Glomerular visceral epithelial cell (primary cell): ENCODE data around the gene OS9.
"Not testable (repeated sequence)": the region's sequence is repeated elsewhere in the genome, so short reads cannot be mapped to it uniquely, and the experiment has no call there.

Source experiments
- DNase-seq: peaks from one replicate; pipeline ENCODE4 v3.0.0-alpha.2; 2016; ENCODE audit errors: extremely low spot score

The OS9 gene

DNA sequence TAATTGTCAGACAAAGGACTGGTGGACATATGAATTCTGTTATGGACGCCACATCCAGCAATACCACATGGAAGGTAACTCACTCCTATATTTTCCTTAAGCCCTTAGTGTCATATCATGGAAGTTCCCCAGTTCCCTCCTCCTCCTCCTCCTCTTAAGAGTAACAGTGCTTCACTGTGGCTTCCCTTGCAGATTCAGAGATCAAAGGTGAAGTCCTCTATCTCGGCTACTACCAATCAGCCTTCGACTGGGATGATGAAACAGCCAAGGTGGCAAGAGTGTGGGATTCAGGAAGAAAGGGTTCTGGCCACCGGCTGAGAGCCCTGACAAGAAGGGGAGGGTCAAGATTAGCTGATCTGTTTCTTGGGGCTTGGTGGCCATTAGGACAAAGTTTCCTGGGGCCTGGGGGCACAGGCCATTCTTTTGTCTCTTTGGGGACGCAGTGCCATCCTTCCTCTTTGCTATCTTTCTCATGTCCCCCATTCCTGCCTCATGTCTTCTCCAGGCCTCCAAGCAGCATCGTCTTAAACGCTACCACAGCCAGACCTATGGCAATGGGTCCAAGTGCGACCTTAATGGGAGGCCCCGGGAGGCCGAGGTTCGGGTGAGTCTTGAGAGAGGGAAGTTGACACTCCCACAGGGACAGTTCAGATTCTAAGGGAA is 2.0 kb downstream of the OS9 start:
- DNase-seq, result no peak

DNA sequence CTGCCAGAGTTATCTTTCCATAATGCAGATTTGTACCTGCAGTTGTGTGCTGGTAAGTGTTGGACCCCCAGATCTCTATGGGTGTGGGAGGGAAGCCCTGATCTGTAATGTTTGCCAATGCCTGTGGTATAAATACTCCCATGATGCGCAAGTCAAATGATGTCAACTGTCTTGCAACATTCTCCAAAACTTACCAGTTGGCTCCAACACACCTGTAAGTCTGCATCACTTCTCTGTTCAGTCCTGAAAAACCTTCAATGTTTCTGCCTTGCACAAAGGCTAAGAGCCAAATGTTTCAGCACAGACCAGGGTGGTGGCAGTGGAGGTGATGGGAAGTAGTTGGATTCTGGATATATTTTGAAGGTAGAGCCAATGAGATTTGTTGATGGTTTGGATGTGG is 3.1 kb downstream of the OS9 start:
- DNase-seq, result no peak

DNA sequence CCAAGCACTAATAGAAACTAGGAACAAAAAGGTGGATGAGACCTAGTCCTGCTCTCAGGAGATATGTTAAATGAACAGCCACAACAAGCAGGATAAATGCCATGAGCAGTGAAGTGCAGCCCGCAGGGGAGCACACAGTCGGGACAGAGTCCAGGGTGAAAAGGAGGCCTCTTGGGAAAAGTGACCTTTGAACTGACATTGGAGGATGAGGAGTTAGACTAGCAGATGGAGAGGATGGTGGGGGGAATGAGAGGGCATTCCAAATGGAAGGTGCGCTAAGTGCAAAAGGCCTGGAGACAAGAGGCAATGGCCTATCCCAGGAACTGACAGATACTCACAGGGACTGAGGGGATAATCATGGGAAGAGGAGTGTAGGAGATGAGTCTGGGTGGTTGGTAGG is 4.5 kb downstream of the OS9 start:
- DNase-seq, result no peak

DNA sequence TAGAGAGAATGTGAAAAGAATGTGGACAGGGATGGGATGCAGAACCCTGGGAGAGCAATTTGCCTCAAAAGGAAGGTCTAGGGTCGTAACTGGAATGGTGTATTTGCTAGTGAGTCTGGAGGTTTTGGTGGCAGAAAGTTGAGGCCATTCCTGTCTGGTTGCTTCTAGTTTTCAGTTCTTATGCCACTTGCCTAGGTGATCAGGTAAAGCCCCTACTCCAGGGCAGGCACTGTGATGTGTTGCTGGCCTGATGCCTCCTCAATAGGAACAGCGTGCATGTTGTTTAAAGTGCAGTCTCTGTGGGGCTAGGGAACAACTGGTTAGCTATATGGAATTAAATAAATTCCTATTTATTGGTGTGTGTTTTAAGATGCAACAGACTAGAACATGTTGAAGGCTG is 6.4 kb downstream of the OS9 start:
- DNase-seq, result no peak

DNA sequence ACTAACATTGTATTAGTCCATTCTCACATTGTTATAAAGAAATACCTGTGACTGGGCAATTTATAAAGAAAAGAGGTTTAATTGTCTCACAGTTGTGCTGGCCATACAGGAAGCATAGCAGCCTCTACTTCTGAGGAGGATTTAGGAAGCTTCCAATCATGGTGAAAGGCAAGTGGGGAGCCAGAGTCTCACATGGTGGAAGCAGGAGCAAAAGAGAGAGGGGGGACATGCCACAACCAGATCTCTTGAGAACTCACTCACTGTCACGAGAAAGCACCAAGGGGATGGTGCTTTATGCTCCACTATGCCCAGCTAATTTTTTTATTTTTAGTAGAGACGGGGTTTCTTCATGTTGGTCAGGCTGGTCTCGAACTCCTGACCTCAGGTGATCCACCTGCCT is 13.3 kb downstream of the OS9 start:
- no peak for DNase-seq

DNA sequence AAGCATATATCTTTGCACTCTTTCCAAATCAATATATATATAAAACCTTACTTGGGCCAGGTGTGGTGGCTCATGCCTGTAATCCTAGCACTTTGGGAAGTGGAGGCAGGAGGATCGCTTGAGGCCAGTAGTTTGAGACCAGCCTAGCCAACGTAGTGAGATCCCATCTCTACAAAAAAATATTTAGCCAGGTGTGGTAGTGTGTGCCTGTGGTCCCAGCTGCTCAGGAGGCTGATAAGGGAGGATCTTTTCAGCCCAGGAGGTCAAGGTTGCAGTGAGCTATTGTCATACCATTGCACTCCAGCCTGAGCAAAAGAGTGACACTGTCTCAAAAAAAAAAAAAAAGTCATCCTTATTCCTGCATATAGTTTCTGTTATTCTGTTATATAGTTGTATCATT is 14.4 kb downstream of the OS9 start:
- no peak for DNase-seq

DNA sequence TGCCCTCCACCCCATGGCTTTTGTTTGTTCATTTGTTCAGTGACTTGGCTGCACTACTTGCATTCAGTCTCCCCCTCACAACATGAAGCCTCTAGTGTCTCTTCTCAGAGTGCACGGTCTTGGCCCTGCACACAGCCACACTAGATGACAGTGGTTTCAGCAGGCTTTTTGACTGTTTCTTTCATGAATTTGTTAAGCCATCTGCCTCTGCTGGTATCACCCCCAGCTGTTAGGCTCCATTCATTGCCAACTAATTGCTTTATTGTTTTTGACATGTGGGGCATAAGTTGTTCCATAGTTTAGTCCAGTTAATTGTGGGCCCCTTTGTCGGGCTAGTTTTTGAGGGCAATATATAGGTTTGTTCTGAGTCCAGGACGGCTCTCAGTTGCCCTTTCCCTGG is 18.8 kb downstream of the OS9 start:
- no peak for DNase-seq

DNA sequence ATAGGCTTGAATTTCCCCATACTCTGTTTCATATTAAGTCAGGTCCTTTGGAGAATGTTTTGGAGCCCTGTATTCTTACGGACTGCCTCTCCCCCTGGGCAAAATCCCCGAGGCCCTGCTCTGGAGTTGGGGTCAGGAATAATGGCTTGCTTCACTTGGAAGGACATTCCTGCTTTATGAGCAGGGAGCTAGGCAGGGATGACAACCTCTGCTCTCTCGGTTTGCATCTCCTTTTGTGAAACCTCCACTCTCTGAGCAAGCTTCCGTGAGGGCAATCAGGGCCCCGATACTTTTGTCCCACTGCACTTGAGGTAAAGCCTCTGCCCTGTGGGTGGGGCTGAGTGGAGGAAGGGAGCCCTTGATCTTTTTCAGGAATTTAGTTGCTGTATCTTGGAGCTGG is 19.3 kb downstream of the OS9 start:
- no peak for DNase-seq

DNA sequence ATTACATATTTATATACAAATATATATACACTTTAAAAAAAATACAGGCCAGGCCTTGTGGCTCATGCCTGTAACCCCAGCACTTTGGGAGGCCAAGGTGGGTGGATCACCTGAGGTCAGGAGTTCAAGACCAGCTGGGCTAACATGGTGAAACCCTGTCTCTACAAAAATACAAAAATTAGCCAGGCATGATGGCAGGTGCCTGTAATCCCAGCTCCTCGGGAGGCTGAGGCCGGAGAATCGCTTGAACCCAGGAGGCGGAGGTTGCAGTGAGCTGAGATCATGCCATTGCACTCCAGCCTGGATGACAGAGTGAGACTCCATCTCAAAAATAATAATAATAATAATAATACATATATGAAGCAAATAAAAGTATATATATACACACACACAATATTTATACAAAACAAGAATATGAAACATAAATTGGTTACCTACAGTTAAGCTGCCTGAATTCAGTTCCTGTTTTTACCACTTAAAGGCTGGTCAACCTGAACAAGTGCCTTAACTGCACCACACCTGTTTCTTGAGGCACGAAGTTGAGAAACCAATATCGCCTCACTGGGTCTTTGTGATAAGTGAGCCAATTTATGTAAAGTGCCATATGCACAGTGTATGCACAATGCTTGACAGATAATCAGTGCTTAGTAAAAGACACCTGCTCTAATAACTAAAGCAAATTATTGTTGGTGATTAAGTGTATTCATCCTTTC is 21.3 kb downstream of the OS9 start:
- DNase-seq, result not testable (repeated sequence)

DNA sequence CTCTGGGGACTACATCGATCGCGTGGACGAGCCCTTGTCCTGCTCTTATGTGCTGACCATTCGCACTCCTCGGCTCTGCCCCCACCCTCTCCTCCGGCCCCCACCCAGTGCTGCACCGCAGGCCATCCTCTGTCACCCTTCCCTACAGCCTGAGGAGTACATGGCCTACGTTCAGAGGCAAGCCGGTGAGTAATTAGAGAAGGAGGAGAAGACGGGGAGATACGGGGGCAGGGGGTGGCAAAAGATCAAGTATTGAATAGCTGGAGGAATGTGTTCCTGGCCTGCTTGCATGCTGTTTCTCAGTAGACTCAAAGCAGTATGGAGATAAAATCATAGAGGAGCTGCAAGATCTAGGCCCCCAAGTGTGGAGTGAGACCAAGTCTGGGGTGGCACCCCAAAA is 21.9 kb downstream of the OS9 start:
- DNase-seq, result no peak

DNA sequence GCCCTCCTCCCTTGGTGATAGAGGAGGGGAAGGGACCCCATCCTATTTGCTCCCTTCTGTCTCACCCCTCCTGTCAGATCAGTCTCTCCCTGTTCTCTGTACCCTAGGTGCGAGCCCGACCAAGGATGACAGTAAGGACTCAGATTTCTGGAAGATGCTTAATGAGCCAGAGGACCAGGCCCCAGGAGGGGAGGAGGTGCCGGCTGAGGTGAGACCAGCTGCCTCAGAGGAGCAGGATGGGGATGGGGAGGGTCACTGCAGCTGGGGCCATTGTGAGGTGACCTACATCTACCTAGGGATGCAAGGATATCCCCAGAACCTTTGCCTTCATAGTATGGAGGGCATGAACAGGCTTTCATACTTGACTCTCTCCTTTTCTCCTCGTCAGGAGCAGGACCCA is 22.4 kb downstream of the OS9 start:
- no peak for DNase-seq

DNA sequence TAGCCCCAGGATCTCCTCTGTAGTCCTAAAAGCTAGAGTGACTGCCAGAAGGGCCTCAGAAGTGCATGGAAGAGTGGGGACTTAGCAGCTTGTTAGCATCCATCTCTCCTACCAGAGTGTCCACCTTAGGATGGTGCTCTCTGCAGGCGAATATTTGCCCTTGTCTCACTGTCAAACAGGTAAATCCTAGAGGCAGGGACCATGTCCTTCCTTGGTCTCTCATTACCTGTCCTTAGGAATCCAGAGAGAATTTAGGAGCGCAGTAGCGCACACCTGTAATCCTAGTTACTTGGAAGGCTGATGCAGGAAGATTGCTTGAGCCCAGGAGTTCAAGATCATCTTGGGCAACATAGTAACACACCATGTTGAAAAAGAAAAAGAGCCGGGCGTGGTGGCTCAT is 23.2 kb downstream of the OS9 start:
- no peak for DNase-seq

DNA sequence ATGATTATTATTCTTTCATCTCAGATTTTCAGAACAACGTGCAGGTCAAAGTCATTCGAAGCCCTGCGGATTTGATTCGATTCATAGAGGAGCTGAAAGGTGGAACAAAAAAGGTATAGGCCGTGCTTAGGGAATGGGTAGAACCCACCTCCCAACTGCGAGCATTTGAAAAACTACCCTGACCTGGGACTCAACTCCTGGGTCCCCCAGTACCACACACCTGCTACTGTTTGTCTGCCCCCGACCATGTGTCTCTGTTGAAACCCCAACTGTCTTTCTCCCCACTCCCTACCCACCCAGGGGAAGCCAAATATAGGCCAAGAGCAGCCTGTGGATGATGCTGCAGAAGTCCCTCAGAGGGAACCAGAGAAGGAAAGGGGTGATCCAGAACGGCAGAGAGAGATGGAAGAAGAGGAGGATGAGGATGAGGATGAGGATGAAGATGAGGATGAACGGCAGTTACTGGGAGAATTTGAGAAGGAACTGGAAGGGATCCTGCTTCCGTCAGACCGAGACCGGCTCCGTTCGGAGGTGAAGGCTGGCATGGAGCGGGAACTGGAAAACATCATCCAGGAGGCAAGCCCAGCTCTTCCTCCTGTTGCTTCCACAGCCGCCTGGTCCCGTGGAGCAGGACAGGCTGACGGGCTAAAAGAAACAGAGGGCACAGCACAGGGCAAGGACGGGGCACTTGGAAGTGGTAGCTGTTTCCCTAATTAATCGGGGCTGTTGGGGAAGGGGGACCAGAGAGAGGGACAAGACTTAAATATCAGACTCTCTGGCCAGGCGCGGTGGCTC is 24.1 kb downstream of the OS9 start:
- no peak for DNase-seq

DNA sequence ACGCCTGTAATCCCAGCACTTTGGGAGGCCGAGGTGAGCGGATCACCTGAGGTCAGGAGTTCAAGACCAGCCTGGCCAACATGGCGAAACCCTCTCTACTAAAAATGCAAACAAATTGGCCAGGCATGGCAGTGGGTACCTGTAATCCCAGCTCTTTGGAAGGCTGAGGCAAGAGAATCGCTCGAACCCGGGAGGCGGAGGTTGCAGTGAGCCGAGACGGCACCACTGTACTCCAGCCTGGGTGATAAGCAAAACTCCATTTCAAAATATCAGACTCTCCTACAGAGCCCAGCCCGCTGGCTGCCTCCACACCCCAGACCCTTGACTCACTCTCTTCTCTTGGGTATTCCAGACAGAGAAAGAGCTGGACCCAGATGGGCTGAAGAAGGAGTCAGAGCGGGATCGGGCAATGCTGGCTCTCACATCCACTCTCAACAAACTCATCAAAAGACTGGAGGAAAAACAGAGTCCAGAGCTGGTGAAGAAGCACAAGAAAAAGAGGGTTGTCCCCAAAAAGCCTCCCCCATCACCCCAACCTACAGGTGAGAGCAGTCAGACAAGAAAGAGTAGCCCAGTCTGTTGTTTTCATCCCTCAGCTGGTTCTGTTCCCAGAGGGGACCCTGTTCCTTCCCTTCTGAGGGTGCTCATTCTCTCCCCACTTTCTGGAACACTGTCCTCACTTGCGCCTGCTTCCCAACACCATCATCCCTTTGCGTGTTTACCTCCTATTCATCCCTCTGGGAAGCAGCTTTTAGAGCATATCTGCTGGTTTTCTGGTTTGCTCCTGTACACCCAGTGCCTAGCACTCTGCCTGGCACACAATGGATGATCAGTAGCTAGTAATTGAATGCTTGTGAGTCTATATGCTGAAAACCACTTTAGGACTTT is 25.0 kb downstream of the OS9 start:
- DNase-seq, result no peak

DNA sequence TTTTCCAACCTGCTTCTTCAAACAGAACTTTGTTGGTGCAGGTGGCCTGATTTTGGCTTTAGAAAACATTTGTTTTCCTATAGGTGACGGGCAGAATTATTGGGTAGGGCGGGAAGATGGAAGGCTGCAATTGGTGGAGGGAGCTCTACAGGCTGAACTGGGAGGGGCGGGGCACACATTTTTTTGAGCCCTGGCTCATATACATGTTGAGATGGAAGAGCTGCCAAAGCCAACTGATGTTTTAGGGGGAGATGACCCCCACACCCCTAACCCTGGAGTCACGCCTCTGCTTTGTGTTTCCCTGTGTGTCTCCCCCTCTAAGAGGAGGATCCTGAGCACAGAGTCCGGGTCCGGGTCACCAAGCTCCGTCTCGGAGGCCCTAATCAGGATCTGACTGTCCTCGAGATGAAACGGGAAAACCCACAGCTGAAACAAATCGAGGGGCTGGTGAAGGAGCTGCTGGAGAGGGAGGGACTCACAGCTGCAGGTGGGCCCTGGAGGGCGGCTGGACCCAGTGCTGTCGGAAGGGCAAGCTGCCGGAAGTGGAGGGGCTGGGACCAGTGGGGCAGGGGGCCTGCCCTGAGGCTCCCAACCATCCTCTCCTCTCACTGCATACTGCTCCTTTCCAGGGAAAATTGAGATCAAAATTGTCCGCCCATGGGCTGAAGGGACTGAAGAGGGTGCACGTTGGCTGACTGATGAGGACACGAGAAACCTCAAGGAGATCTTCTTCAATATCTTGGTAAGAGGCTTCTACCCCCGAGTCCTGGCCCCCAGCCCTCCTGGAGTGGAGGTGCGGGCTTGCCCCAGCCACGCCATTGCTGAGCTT is 26.1 kb downstream of the OS9 start:
- no peak for DNase-seq

DNA sequence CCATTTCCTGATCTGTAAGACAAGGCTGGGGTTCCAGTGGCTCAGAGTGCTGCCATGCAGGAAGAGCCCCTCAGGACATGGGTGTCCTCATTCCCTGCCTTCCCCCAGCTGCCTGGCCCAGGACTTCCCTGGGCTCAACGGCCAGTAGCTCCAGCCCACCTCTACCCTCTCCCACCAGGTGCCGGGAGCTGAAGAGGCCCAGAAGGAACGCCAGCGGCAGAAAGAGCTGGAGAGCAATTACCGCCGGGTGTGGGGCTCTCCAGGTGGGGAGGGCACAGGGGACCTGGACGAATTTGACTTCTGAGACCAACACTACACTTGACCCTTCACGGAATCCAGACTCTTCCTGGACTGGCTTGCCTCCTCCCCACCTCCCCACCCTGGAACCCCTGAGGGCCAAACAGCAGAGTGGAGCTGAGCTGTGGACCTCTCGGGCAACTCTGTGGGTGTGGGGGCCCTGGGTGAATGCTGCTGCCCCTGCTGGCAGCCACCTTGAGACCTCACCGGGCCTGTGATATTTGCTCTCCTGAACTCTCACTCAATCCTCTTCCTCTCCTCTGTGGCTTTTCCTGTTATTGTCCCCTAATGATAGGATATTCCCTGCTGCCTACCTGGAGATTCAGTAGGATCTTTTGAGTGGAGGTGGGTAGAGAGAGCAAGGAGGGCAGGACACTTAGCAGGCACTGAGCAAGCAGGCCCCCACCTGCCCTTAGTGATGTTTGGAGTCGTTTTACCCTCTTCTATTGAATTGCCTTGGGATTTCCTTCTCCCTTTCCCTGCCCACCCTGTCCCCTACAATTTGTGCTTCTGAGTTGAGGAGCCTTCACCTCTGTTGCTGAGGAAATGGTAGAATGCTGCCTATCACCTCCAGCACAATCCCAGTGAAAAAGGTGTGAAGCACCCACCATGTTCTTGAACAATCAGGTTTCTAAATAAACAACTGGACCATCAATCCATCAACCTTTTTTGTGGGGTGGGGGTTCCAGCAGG is 27.0 kb downstream of the OS9 start:
- DNase-seq, result no peak

DNA sequence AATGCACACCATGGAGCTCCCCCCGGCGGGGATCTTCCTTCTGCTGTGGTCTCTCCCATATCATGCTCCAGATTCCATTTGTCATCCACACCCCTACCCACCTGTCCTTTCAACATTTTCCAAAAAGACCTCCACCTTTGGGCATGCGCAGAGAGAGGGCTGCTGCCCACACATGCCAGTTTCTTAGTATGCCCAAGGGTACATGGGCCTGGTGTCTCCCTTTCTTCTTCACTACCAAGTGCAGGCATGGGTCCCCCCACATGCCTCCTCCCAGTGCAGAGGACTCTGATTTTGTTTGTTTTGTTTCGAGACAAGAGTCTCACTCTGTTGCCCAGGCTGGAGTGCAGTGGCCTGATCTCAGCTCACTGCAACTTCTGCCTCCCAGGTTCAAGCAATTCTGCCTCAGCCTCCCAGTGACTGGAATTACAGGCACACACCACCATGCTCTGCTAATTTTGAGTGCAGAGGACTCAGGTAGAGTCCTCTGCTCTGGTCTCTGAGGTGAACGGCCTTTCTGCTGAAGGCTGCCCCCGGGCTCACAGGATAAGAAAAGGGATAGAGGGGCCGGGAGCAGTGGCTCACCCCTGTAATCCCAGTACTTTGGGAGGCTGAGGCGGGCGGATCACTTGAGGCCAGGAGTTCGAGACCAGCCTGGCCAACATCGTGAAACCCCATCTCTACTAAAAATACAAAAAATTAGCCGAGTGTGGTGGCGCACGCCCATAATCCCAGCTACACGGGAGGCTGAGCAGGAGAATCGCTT is 28.1 kb downstream of the OS9 start:
- not testable (repeated sequence) for DNase-seq

DNA sequence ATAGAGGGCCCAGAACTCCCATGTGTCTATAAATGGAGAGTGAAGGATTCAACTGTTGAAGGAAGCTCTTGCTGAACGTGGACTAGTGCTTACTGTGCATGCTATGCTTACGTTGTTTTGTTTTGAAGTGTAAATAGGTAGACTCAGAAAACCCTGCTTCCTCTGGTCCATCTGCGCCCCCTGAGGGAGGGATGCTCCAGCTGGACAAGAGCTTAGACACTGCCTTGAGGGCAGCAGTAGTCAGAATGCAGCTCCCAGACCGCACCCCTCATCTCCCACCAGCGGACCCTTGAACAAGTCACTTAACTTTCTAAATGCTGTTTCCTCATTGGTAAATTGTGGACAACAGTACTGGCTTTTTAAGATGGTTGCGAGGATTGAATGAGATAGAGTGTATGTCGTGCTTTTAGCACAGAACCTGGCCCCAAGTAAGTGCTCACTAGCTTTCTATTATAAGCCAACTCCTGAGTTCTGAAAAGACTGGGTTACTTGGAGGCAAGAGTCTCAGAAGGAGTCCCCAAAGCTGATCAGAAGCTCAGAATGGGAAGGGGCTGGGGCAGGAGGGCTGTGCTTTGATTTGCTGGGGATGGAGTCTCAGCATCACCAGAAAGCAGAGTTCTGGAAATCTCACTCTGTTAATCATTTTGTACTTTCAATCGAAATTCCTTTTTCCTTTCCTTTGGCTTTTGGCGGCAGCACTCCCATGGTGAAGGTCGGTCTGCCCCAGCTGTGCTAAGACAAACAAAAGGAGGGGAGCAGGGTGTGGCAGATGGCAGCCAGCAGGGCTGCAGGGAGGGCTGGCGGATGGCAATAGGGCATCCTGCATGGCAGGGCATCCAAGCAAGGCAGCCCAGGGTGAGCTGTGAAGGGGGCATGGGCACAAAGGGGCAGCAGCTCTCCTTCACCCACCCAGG is 29.0 kb downstream of the OS9 start:
- DNase-seq, result no peak
